Measurements from ENCODE around the gene CYBA.

CYBA gene

GRCh38 chr16:88619859-88620815 is 30.7 kb downstream of the CYBA start:
- no peak overlapping the region for H3K27ac ChIP-seq (ENCODE audit: low read length)
- H3K27me3 ChIP-seq (ENCODE audit: insufficient read depth, low read length): no peaks in the 10 kb centered on the region
- H3K9ac ChIP-seq (ENCODE audit: low read depth, low read length): no peak overlapping the region
- H3K9me3 ChIP-seq (ENCODE audit: insufficient read depth, low read depth, low read length): no peaks in the 10 kb centered on the region
- H3K36me3 ChIP-seq (ENCODE audit: insufficient read depth, low read depth, low read length): peaks cover 53% of the 10 kb centered on the region
- no peaks in the 10 kb centered on the region; the same call in 1 of the 2 replicates for H3K4me1 ChIP-seq (ENCODE audit: insufficient read depth, low read length)
- H3K4me3 ChIP-seq (ENCODE audit: low read length): no peak overlapping the region

- H3K9ac ChIP-seq (ENCODE audit: low read depth, low read length): no peak overlapping the region
These were observed 31.7 kb downstream of the CYBA start for GRCh38 chr16:88618956-88619667.

DNA sequence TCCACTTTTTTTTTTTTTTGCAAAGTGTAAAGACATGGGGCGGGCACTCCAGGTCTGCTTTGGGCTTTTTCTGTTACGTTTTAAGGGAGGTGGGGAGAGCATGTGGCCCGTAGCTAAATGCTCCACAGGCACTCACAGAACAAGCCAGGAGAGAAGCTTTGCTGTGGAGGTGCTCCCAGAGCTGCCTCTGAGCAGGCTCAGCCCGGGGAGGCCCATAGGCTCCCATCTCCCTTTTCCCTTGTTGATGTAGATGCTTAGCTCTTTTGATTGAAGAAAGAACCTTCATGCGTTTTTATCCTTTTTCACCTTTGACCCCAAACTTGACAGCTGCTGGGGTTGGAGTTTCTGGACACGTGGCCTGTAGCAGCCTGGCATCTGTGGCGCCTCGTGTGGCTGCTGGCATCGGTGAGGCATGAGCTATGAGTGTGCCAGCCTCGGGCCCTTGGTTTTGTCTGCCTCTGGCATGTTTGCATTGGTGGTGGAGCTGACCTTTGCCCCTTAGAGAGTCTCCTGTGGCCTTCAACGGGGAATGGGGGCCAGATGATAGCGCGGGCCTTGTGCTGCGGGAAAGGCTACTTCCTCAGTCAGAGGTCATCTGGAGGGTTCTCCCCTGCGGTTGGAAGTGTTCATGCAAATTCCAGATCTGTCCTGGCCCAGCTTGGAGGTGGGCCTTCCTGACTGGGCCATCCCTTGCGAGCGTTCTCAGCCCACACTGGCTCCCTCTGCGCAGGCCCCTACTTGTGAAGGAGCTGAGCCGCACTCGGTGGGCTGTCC is 32.5 kb downstream of the CYBA start:
- Histone ChIP-seq H3K4me1 (ENCODE audit: insufficient read depth, low read length) (no peaks in the 10 kb centered on the region; the same call in 1 of the 2 replicates), H3K36me3 (ENCODE audit: insufficient read depth, low read depth, low read length) (peaks cover 52% of the 10 kb centered on the region), H3K27me3 (ENCODE audit: insufficient read depth, low read length) (no peaks in the 10 kb centered on the region), H3K9ac (ENCODE audit: low read depth, low read length) (no peak overlapping the region), H3K27ac (ENCODE audit: low read length) (no peak overlapping the region), H3K4me3 (ENCODE audit: low read length) (no peak overlapping the region), H3K9me3 (ENCODE audit: insufficient read depth, low read depth, low read length) (no peaks in the 10 kb centered on the region)

More at GRCh38 chr16:88618956-88619667, 31.7 kb downstream of the CYBA start:
- H3K4me1 ChIP-seq (ENCODE audit: insufficient read depth, low read length): no peaks in the 10 kb centered on the region; the same call in 1 of the 2 replicates
- no peak overlapping the region for H3K27ac ChIP-seq (ENCODE audit: low read length)
- H3K36me3 ChIP-seq (ENCODE audit: insufficient read depth, low read depth, low read length): peaks cover 52% of the 10 kb centered on the region
- no peaks in the 10 kb centered on the region for H3K9me3 ChIP-seq (ENCODE audit: insufficient read depth, low read depth, low read length)
- H3K27me3 ChIP-seq (ENCODE audit: insufficient read depth, low read length): no peaks in the 10 kb centered on the region
- no peak overlapping the region for H3K4me3 ChIP-seq (ENCODE audit: low read length)

GRCh38 chr16:88617268-88618031 is 33.4 kb downstream of the CYBA start:
- H3K9me3 ChIP-seq (ENCODE audit: insufficient read depth, low read depth, low read length): no peaks in the 10 kb centered on the region
- H3K27ac ChIP-seq (ENCODE audit: low read length): no peak overlapping the region
- peaks cover 51% of the 10 kb centered on the region for H3K36me3 ChIP-seq (ENCODE audit: insufficient read depth, low read depth, low read length)
- no peak overlapping the region for H3K4me3 ChIP-seq (ENCODE audit: low read length)
- no peak overlapping the region for H3K9ac ChIP-seq (ENCODE audit: low read depth, low read length)
- H3K27me3 ChIP-seq (ENCODE audit: insufficient read depth, low read length): no peaks in the 10 kb centered on the region
- H3K4me1 ChIP-seq (ENCODE audit: insufficient read depth, low read length): no peaks in the 10 kb centered on the region; the same call in 1 of the 2 replicates

GRCh38 chr16:88616736-88617135 is 34.1 kb downstream of the CYBA start:
- H3K36me3 ChIP-seq (ENCODE audit: insufficient read depth, low read depth, low read length): peaks cover 48% of the 10 kb centered on the region
- no peak overlapping the region for H3K9ac ChIP-seq (ENCODE audit: low read depth, low read length)
- no peaks in the 10 kb centered on the region for H3K9me3 ChIP-seq (ENCODE audit: insufficient read depth, low read depth, low read length)
- no peak overlapping the region for H3K4me3 ChIP-seq (ENCODE audit: low read length)
- no peaks in the 10 kb centered on the region for H3K27me3 ChIP-seq (ENCODE audit: insufficient read depth, low read length)
- H3K27ac ChIP-seq (ENCODE audit: low read length): no peak overlapping the region
- no peaks in the 10 kb centered on the region; the same call in 1 of the 2 replicates for H3K4me1 ChIP-seq (ENCODE audit: insufficient read depth, low read length)

- Histone ChIP-seq H3K27me3 (ENCODE audit: insufficient read depth, low read length) (no peaks in the 10 kb centered on the region), H3K27ac (ENCODE audit: low read length) (no peak overlapping the region), H3K36me3 (ENCODE audit: insufficient read depth, low read depth, low read length) (peaks cover 49% of the 10 kb centered on the region), H3K4me1 (ENCODE audit: insufficient read depth, low read length) (no peaks in the 10 kb centered on the region; the same call in 1 of the 2 replicates), H3K9ac (ENCODE audit: low read depth, low read length) (no peak overlapping the region), H3K4me3 (ENCODE audit: low read length) (no peak overlapping the region), H3K9me3 (ENCODE audit: insufficient read depth, low read depth, low read length) (no peaks in the 10 kb centered on the region)
These were observed 34.5 kb downstream of the CYBA start for GRCh38 chr16:88616320-88616719.

GRCh38 chr16:88614818-88615580 is 35.9 kb downstream of the CYBA start:
- Histone ChIP-seq H3K27ac (ENCODE audit: low read length) (no peak overlapping the region), H3K36me3 (ENCODE audit: insufficient read depth, low read depth, low read length) (peaks cover 54% of the 10 kb centered on the region), H3K9ac (ENCODE audit: low read depth, low read length) (no peak overlapping the region), H3K27me3 (ENCODE audit: insufficient read depth, low read length) (peaks cover 9% of the 10 kb centered on the region; the same call in 1 of the 2 replicates), H3K9me3 (ENCODE audit: insufficient read depth, low read depth, low read length) (no peaks in the 10 kb centered on the region), H3K4me1 (ENCODE audit: insufficient read depth, low read length) (no peaks in the 10 kb centered on the region; the same call in 1 of the 2 replicates), H3K4me3 (ENCODE audit: low read length) (no peak overlapping the region)

DNA sequence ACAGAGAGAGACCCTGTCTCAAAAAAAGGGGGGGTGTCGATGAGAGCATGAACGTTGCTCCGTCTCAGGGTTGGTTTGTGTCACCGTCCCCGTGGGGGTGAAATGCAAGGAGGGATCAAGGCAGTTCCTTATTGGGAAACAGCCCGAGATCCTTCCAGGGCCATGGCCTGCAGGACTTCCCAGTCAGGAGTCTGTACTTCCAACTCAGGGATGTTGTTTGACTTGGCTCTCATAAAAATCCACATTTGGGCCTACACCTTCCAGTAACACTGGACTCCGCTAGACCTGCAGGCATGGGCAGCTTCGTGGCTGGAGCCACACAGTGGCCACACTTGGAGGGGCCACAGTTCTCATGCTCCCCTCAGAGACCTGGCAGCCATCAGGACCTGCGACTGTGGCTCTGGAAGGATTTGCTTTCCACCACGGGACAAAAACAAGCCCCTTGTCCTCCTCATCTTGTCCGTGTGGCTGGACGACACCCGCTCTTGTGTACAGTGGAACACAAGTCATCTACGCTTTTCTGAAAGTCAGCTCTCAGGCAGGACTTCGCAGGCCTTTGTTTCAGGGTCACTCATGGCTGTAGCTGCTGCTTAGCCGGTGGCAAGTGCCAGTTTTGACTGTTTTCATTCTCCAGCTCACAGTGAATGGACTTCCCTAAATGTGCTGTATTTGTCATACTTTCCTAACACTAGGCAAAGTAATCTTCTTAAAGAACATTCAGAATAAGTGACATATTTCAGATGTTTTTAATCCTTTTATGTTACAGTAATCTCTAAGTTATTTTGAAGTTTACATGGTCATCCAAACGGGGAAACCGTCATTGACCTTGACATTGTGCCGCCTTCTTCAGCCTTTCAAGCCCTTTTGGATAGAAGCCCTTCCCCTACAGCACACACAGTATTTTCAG is 36.7 kb downstream of the CYBA start:
- H3K36me3 ChIP-seq (ENCODE audit: insufficient read depth, low read depth, low read length): peaks cover 56% of the 10 kb centered on the region
- H3K4me3 ChIP-seq (ENCODE audit: low read length): no peak overlapping the region
- peaks cover 9% of the 10 kb centered on the region; the same call in 1 of the 2 replicates for H3K27me3 ChIP-seq (ENCODE audit: insufficient read depth, low read length)
- no peak overlapping the region for H3K27ac ChIP-seq (ENCODE audit: low read length)
- no peak overlapping the region for H3K9ac ChIP-seq (ENCODE audit: low read depth, low read length)
- H3K4me1 ChIP-seq (ENCODE audit: insufficient read depth, low read length): no peaks in the 10 kb centered on the region; the same call in 1 of the 2 replicates
- no peaks in the 10 kb centered on the region for H3K9me3 ChIP-seq (ENCODE audit: insufficient read depth, low read depth, low read length)

DNA sequence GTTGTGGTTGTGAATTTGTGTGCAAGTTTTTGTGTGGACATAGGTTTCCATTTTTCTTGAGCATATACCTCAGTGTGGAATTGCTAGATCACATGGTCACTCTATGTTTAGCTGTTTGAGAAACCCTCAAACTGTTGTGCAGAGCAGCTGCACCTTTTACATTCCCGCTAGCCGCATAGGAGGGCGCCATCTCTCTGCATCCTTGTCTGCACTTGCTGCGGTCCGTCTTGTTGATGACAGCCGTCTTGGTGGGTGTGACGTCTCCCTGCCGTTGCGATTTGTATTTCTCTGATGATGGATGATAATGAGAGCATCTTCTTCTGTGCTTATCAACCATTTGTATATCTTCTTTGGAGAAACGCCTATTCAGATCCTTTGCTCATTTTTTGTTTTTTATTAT is 37.6 kb downstream of the CYBA start:
- Histone ChIP-seq H3K9me3 (ENCODE audit: insufficient read depth, low read depth, low read length) (no peaks in the 10 kb centered on the region), H3K4me1 (ENCODE audit: insufficient read depth, low read length) (no peaks in the 10 kb centered on the region), H3K36me3 (ENCODE audit: insufficient read depth, low read depth, low read length) (peaks cover 58% of the 10 kb centered on the region), H3K27ac (ENCODE audit: low read length) (no peak overlapping the region), H3K9ac (ENCODE audit: low read depth, low read length) (no peak overlapping the region), H3K4me3 (ENCODE audit: low read length) (no peak overlapping the region), H3K27me3 (ENCODE audit: insufficient read depth, low read length) (peaks cover 9% of the 10 kb centered on the region; the same call in 1 of the 2 replicates)

Measured in iPS-20b (cell line).